NOMO-1 treated with dmso at 0.1 percent for 144 hours (cell line): ENCODE measurements around the gene RFX7.
"Not testable (repeated sequence)": the region's sequence is repeated elsewhere in the genome, so short reads cannot be mapped to it uniquely, and the experiment has no call there.

ENCODE experiments used
- DNase-seq: peaks from one replicate; lab custom pipeline; 2025; ENCODE audit not compliant: unreplicated experiment; lab: John Stamatoyannopoulos, UW

RFX7 gene

DNA sequence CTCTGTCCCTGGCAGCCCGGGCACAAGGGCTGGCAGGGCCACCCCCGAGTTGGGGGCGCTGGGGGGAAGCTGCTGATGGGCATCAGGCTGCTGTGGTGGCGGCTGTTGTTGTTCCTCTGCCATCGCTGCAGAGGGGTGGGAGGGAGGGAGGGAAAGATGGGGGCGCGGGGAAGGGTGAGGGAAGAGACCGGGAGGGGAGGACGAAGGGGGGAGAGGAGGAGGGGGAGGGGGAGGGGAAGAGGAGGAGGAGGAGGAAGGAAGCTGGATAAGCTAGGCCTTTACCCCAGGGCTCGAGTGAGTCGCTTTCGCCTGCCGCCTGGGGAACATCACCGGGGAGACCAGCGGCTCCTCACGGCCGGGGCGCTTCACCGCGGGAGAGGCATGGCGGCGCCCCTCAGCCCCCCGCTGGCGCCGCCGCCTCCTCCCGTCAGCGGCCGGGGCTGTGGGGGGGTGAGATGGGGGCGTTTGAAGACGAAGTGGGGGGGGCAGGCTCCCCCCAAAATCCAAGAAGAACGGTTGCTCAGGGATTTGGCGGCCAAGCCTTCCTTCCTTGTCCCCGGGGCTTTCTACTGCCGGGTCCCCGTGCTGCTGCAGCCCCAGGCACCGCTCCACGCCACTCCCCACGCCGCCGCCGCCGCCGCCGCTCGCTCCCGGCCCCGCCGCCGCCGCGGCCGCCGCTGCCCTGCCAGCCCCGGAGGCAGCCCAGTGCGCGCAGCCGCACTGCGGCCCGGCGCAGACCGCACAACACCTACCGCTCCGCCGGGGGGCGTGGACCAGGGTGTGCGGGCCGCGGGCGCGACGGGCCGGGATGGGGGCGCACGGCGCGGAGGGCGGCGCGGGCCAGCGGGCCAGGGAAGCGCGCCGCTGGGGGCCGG, at the start of gene RFX7:
TSS of gene RFX7 (minus strand) at position 717 of the 875 bp plus-strand sequence. CDS start at position 123, 594 bp downstream.
- DNase-seq, result no peak

DNA sequence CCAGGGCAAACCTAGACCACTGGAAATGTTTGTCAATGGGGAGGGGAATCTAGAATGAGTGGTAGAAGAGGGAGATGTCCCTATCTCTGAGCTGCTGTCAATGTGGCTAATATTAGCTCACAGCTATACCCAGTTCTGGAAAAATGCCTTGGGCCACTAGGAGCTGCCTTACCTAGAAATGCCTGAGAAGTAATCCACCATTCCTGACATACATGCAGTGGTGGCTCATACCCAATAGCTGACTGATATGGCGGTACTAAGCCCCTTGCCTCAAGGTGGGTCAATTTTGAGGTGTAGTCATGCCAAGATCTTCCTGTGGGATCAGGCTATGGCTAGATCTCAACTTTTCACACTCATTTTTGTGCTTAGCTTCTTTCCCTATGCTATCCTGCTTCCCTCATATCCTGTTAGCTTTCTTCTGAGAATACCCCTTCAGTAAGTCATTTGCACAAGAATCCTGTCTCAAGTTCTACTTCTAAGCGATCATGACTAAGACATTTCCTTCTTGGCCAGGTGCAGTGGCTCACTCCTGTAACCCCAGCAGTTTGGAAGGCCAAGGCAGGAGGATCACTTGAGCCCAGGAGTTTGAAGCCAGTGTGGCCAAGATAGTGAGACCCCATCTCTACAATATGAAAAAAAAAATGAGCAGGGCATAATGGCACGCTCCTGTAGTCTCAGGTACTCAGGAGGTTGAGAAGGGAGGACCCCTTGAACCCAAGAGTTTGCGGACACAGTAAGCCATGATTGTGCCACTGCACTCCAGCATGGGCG, 49.1 kb upstream of the RFX7 start:
- no peak for DNase-seq

DNA sequence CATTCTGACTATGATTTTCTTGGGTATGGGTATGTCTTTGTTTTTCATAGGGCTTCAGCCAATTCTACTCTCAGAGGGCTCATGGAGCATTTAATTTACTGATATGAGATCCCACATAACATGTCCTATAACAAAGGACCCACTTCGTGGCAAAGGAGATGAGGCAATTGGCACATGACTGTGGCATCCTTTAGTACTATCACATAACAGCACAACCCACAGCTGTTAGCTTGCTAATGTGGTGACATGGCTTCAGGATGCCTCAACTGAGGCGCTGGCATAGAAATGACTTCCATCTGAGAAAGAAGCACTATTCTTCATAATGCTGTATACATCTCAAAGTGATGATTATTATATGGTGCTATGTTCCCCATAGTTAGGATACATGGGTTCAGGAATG, 48.1 kb upstream of the RFX7 start:
- DNase-seq, result no peak

DNA sequence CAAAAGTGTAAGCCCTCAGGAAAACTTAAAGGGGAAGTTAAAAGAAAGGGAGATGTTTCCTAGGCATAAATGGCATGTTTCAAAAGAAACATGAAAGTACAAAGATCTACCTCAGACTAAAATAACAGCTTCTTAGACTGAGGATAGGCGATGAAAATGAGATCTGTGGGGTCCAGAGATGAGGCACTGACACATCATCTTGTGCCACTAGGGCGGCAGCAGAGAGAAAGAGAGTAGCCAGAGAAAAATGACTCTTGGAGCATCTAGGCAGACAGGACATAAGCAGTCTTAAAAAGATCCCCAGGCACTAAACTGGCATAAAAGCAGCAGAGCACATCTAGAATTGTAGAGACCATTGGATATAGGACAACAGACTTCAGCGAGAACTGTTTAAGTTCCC, 42.5 kb upstream of the RFX7 start:
- no peak for DNase-seq

DNA sequence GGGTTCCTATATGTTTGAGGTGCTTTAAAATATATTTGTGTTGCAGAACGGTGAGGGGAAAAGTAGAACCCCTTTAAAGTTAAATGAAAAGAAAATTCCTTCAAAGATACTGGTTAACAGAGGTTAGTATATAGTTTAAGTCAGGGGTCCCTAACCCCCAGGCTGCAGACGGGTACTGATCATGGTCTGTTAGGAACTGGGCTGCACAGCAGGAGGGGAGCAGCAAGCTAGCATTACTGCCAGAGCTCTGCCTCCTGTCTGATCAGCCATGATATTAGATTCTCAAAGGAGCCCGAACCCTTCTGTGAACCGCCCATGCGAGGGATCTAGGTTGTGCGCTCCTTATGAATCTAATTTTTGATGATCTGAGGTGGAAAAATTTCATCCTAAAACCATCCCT, 37.5 kb upstream of the RFX7 start:
- DNase-seq, result no peak

DNA sequence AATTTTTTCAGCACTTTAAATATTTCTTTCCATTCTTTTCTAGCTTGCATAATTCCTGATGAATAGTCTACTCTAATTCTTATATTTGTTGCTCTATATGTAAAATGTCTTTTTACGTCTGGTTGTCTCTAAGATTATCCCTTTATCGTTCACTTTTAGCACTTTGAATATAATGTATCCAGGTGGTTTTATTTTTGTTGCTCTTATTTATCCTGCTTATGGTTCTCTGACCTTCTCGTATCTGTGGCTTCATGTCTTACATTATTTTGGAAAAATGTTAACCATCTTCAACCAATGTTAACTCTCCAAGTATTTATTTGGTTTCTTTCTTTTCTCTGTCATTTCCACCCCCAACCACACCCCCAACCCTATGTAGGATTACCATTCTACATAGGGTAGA, 30.0 kb upstream of the RFX7 start:
- DNase-seq, result no peak

DNA sequence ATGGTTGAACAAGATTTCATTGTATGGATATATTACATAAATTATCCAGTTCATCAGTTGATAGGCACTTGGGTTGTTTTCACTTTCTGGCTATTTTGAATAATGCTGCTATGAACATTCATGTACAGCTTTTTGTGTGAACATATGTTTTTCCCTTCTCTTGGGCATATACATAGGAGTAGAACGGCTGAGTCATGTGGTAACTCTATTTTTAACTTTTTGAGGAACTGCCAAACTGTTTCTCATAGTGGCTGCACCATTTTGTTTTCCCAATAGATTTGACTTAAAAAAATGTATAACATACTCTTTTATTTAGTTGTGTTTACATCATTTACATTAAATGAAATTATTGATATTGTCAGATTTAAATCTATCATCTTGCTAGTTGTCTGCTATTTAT, 28.8 kb upstream of the RFX7 start:
- DNase-seq, result no peak

DNA sequence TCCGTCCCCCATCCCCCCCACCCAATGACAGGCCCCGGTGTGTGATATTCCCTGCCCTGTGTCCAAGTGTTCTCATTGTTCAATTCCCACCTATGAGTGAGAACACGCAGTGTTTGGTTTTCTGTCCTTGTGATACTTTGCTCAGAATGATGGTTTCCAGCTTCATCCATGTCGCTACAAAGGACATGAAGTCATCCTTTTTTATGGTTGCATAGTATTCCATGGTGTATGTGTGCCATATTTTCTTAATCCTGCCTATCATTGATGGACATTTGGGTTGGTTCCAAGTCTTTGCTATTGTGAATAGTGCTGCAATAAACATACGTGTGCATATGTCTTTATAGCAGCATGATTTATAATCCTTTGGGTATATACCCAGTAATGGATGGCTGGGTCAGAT, 22.8 kb upstream of the RFX7 start:
- not testable (repeated sequence) for DNase-seq

DNA sequence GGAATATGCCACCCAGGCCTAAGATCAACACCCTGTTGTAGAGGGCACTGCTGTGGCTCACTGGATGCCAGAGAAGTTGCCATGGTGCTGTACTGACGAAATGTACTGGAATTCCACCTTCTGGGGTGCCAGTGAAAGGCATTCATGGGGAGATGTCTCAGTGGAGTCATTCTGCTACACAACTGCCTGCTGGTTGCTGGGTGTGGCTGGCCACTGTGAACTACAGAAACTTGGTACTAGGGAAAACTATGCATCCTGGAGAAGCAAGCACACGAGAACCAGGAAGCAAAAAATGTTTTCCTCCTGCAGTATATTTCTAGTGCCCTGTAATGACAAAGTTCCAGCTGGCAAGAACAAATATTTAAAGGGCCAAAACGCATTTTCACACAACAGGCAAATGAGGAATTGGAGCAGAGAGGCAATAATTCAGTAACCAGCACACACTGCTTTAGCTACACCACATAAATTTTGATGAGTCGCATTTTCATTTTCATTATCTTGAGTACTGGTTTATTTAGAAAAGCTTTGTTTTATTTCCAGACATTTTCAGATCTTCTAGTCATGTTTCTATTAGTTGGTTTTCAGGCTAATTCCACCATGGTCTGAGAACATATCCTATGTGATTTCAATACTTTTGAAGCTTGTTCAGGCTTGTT, 18.3 kb upstream of the RFX7 start:
- no peak for DNase-seq

DNA sequence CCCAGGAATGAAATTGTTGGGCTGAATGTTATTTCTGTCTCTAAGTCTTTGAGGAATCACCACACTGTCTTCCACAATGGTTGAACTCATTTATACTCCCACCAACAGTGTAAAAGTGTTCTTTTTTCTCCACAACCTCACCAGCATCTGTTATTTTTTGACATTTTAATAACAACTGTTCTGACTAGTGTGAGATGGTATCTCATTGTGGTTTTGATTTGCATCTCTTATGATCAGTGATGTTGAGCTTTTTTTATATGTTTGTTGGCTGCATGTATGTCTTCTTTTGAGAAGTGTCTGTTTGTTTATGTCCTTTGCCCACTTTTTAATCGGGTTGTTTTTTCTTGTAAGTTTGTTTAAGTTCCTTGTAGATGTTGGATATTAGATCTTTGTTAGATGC, 13.6 kb upstream of the RFX7 start:
- DNase-seq, result not testable (repeated sequence)

DNA sequence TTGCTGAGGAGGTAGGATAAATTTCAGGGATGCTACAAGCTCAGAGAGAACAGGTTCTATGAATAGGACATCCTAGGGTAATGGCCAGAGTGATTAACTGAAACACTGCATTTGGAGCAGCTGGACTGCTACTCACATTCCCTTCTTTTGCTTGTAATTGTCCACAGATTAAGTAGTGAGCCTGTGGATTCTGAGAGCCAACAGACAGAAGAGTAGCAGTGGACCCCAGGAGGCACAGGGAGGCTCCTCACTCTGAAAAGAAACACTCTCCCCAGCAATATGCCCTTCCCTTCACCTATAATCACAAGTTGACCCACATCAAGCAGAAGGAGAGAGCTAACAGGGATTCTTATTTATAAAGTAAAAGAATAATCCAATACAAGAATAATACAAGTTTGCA, 10.6 kb upstream of the RFX7 start:
- DNase-seq, result no peak

DNA sequence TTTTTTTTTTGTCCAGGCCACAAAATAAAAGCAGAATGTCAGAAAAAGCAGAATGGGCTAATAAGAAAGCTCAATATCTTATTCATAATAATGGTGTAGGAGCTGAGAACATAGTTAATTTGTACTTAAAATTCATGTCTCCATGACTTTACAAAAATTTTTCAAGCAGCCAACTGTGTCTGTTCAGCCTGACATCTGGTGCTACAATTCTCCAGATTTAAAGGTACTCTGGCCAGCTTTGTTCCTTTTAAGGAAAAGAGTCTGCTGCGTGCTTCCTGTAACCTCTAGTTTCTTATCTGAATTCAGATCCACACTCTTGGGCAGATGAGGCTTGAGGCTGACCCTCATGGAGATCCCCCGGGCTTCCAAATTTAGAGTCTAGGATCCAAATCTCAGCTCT, 8.7 kb upstream of the RFX7 start:
- DNase-seq, result no peak

DNA sequence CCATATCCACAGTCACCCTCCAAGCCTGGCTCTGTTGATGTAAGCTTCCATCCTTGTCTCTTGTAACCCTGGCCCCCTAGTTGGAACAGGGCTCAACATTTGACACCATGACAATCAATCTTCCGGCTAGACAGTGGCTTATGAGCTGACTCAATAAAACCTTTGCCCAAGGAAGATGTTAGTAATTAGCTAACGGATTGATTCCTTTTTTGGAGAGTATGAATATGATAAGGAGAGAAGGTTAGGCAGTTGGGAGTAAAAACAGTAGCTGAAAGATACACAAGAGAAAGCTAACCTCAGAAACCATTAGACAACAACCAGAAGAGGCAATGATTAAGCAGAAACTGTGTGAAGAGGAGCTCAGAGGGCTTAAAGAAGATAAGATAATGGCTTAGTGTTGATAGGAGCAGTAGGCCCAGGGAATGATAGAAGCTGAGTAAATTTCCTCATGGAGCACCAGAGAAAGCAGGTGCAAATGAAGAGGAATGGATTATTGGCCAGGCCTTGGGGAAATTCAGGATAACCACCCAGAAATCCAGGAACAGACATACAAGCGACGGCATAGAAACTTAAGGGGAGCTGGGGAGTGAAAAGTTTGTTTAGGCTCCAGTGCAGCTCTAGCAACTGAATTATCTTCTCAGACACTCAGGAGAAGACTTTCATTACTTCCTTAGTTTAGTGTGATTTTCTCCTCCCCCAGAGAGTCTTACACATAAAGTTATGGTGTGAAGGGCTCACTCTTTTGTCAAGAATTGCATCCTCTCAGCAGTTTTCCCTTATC, 7.8 kb upstream of the RFX7 start:
- DNase-seq, result no peak

DNA sequence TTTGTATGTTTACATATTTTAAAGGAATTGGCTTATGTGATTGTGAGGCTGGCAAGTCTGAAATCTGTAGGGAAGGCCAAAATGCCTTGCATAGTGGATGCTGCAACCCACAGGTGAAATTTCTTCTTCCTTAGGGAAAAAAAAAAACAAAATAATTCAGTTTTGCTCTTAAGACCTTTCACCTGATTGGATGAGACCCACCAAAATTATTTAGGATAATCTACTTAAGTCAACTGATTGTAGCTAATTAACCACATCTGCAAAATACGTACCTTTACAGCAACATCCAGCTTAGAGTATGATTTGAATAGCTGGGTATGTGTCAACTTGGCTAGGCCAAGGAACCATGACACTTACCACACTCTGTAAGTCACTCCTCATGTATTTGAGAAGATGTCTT, 6.9 kb upstream of the RFX7 start:
- DNase-seq, result no peak

DNA sequence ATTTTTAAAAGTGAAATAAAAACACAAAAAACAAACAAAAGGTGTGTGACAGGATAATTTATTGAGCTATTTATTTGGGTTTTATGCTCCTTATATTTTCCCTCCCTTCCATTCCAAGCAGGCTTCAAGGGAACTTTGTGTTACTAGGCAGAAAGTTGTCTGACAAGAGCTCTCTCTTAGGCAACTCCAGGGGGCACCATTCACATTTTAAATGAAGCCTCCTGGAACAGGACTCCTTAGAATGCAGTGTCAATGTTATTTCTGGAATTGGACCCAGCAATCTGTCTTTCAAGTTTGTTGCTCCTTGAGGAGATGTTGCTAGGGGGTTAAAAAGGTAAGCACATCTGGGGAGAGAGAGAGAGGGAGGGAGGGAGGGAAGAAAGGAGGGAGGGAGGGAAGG, 5.4 kb upstream of the RFX7 start:
- no peak for DNase-seq

DNA sequence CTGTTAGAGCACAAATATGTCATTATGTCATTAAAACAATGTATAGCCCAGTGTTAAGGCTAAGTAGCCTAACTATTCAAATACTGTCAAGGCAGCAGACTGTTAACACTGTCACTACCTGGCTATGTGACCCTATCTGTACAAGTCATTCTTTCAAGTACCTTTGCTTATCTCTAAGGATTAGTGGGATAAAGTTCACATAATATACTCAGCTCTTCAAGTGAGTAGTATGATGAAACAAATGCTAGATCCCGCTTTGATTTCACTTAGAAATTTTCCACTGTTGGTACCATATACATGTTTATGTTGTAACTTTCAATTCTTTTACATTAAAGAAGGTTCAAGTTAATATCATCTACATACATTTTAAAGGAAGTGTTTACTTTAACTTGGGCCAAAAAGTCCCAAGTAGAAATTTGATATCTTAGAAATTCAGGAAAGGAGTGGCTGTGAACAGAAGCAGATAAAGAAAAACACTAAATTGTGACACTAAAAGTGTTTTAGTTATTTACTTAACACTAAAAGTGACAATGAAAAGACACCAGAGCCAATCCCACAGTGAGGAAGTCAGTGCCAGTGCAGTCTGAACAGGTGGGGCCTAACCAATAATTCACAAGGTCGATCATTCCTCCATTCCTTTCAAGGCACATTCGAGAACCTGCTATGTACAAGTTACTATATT, 4.8 kb upstream of the RFX7 start:
- no peak for DNase-seq

DNA sequence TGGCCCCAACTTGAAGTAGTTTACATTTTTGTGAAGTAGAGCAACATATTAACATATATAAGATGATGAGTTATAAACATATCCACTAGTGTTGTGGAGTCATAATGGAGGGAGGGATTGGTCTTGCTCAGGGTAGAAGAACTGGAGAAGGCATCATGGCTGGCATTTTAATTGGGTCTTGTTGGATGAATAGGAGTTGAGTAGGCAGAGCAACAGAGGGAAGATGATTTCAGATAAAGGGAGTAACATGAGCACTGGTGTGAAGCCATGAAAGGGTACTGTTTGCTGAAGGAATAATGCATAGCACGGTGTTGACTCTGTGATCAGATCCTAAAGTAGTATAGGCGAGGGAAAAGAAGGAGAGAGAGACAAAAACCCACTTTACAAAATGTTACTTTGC, 3.6 kb upstream of the RFX7 start:
- DNase-seq, result no peak

DNA sequence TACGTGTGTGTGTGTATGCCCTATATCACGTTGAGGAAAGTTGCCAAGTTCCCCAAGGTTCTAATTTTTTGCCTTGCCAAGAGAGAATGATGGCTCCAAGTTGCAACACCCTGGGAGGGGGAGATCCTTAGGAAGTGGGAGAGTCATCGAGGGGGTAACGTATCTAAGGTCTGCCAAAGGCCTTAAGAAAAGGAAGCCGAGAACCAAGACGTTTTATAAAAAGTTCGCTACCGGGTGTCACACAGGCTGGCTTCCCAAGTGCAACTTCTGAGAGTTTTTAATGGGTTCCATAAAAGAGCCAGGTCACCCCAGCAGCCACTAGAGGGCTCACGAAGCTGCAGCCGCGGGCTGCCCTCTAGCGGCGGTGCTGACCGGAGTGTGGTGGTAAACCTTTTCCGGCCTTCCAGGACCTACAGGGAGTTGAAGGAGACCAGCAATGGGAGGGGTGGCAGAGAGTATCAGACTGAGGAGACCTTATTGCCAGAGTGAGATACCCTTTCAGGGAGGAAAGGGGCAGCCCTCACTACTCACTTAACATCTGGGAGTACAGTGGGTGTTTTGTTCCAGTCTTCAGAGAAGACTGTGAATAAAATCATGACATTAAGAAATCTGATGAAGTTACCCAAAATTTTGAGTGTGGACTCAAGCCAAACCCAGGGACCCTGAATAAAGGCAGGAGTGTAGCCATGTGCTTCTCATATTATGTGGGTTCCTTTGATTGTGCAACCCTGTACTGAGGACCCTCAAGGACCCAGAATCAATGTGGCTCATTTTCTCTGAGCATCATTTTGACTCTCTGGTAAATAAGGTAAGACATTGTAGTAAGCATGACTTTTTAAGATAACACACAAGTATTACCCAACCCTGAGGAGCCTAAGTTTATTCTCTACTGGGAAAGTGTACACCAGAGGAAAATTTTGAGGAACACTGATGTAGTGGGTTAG, 2.5 kb upstream of the RFX7 start:
- peak; percentile 93 for DNase-seq

DNA sequence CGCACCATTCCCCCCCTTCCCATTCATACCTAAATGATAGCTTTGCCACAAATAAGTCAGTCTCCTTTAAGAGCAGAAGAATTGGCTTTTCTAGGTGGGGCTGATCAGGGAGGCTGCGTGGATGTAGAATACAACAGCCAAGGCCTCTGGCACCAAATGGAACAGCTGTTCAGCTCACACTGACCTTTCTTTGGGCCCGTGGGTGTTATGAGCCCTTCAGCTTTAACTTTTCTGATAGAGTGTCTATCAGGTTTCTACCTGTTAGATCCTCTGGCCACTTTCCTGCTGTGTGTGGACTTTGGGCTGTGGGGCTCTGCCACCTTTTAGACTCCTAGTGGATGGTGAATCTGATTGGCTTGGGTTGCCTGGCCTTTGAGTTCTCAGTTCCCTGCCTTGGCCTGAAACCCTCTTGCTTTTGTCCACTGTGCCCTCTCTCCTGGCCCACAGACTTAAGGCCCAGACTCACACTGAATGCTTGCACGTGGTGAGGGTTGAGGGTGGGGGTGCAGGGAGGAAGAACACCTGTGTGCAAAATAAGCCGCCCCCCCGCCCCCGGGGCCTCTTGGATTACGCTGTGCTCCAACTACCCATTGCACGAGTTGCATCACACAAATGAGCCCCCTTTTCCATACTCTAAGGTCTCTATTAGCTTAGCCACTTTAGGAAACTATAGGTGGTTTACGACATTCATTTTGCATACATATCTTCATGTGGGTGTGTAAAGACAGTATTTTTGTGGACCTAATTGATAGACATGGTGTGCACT, 1.3 kb upstream of the RFX7 start:
- no peak for DNase-seq
